ENCODE measurements around the gene SEC24C.
"Not testable (repeated sequence)": the region's sequence is repeated elsewhere in the genome, so short reads cannot be mapped to it uniquely, and the experiment has no call there.

SEC24C gene

GRCh38 chr10:73774637-73775036, 30.5 kb downstream of the SEC24C start:
- DNase-seq, result peak; percentile 31

GRCh38 chr10:73779018-73779417, 34.8 kb downstream of the SEC24C start:
- no peak for DNase-seq

GRCh38 chr10:73779539-73780197, 35.5 kb downstream of the SEC24C start:
- DNase-seq, result no peak

- DNase-seq, result no peak
These were observed 36.1 kb downstream of the SEC24C start for GRCh38 chr10:73780301-73780700.

- DNase-seq, result peak; percentile 43
These were observed 36.8 kb downstream of the SEC24C start for GRCh38 chr10:73780966-73781365.

- no peak for DNase-seq
These were observed 37.3 kb downstream of the SEC24C start for GRCh38 chr10:73781548-73781878.

GRCh38 chr10:73781879-73782748, 37.9 kb downstream of the SEC24C start, which contains the start of gene CHCHD1:
Gene CHCHD1 (plus strand): TSS chr10:73782048. CDS start chr10:73782076, 28 bp downstream.
- DNase-seq, result peak; percentile 90

- DNase-seq, result no peak
These were observed 38.5 kb downstream of the SEC24C start for GRCh38 chr10:73782749-73783085.

- DNase-seq, result peak; percentile 86
These were observed 41.1 kb downstream of the SEC24C start, which contains the start of gene ZSWIM8 for GRCh38 chr10:73785211-73785720. Gene ZSWIM8 (plus strand): TSS chr10:73785606. CDS start chr10:73785879, 273 bp downstream.

- DNase-seq, result no peak
These were observed 41.7 kb downstream of the SEC24C start for GRCh38 chr10:73785721-73786511.

GRCh38 chr10:73786512-73786885, 42.3 kb downstream of the SEC24C start:
- DNase-seq, result no peak

GRCh38 chr10:73787031-73787800, 43.0 kb downstream of the SEC24C start:
- not testable (repeated sequence) for DNase-seq

- no peak for DNase-seq
These were observed 44.9 kb downstream of the SEC24C start for GRCh38 chr10:73788864-73789658.

GRCh38 chr10:73789659-73790055, 45.5 kb downstream of the SEC24C start:
- DNase-seq, result no peak

GRCh38 chr10:73790886-73791625, 46.9 kb downstream of the SEC24C start:
- DNase-seq, result no peak

- DNase-seq, result no peak
These were observed 47.8 kb downstream of the SEC24C start for GRCh38 chr10:73791871-73792400.

- no peak for DNase-seq
These were observed 49.3 kb downstream of the SEC24C start for GRCh38 chr10:73793456-73793855.

- not testable (repeated sequence) for DNase-seq
These were observed 51.3 kb downstream of the SEC24C start for GRCh38 chr10:73795491-73795890.

GRCh38 chr10:73796035-73796434, 51.9 kb downstream of the SEC24C start:
- not testable (repeated sequence) for DNase-seq

- no peak for DNase-seq
These were observed 52.6 kb downstream of the SEC24C start for GRCh38 chr10:73796766-73797165.

Measured in RPMI8226 (cell line).